Kidney (tissue), 22 donors: ENCODE measurements around the gene UHMK1. TPM values are rescaled to one million over a fixed set of nuclear protein-coding genes. Genes with fewer than 3 reads are reported as not detected.
"Not testable (repeated sequence)": the region's sequence is repeated elsewhere in the genome, so short reads cannot be mapped to it uniquely, and the experiment has no call there.

Experiments
- DNase-seq, 5 donors: peaks; one replicate each; pipeline ENCODE4 v3.0.0-alpha.2; 2013 to 2020
- FAIRE-seq: peaks from 2 replicates; lab custom pipeline; 2012; peaks lifted over from hg19 to GRCh38; lab: Jason Lieb, UNC
- H3K27ac ChIP-seq, 2 donors: one replicate each; pipeline ENCODE4 v1.7.0; 2013; ENCODE audit warnings: low read depth in 2 of 2, low read length in 2 of 2, inconsistent platforms in 1 of 2
- H3K27me3 ChIP-seq: one replicate; pipeline ENCODE4 v1.7.1; 2013; ENCODE audit warnings: low read length, inconsistent platforms; ENCODE audit not compliant: control insufficient read depth, insufficient read depth
- H3K36me3 ChIP-seq, 3 donors: one replicate each; pipeline versions ENCODE4 v1.7.0 to v1.7.1; 2013; ENCODE audit warnings: low read length in 3 of 3, control low read depth in 1 of 3, inconsistent platforms in 1 of 3; ENCODE audit not compliant: insufficient read depth in 3 of 3, control insufficient read depth in 2 of 3
- H3K4me1 ChIP-seq, 3 donors: one replicate each; pipeline versions ENCODE4 v1.7.0 to v1.7.1; 2013; ENCODE audit warnings: low read length in 3 of 3, inconsistent platforms in 1 of 3, low read depth in 1 of 3; ENCODE audit not compliant: control insufficient read depth in 2 of 3, insufficient read depth in 2 of 3
- H3K4me3 ChIP-seq, 3 donors: one replicate each; pipeline versions ENCODE4 v1.7.0 to v1.8.1; 2013; ENCODE audit warnings: low read length in 3 of 3, control low read depth in 1 of 3, inconsistent platforms in 1 of 3
- H3K9ac ChIP-seq, 3 donors: one replicate each; pipeline versions ENCODE4 v1.7.0 to v1.7.1; 2013; ENCODE audit warnings: low read length in 3 of 3, control low read depth in 1 of 3, inconsistent platforms in 1 of 3
- H3K9me3 ChIP-seq, 3 donors: one replicate each; pipeline versions ENCODE4 v1.7.0 to v1.7.1; 2013; ENCODE audit warnings: low read length in 3 of 3, control low read depth in 1 of 3, inconsistent platforms in 1 of 3; ENCODE audit not compliant: control insufficient read depth in 2 of 3, insufficient read depth in 1 of 3
- intact Hi-C: fragments of 100-400 bp; cut with DNase I; formaldehyde crosslinking; loops from one replicate; pipeline ENCODE4 v1.11.1; 2022
- long read RNA-seq, 10 donors: library from polyadenylated mRNA in 1 of 10; unstranded in 1 of 10; transcript quantifications; one replicate each; pipeline ENCODE4 v2.0.0 and lab custom pipeline, GENCODE V29; 2021 to 2026
- polyA plus RNA-seq: library from polyadenylated mRNA; stranded (reverse); fragments of 350-450 nt; fragmentation: Illumina TruSeq; extraction: RNeasy Lipid Tissue Mini Kit (QIAGEN cat#74804); gene quantifications from one replicate; pipeline ENCODE4 v1.2.3, GENCODE V29; 2014; ENCODE audit warnings: low read depth, low replicate concordance; ENCODE audit not compliant: insufficient read depth
- total RNA-seq: library from RNA; stranded (reverse); fragmentation: NEBNext Ultra II Directional; extraction: Animal tissue kit (Norgen Biotek cat#: 25700); gene quantifications from one replicate; pipeline ENCODE4 v1.2.1, GENCODE V29; 2021
- TF ChIP-seq, protein P1 (sequence below): IDR thresholded peaks from 3 replicates; pipeline ENCODE4 v1.5.1; 2012; ENCODE audit warnings: mild to moderate bottlenecking, moderate library complexity, borderline replicate concordance; ENCODE audit not compliant: insufficient read depth; ENCODE audit errors: extremely low read depth
- donor health status: control.
- donor health status: control.
- donor health status: control.
- donor health status: control.
- donor health status: control.
- donor health status: DM: yes; HTN: yes; CAD: no.
- donor health status: Normal renal cell carcinoma (clear cell type).

Gene UHMK1, protein sequence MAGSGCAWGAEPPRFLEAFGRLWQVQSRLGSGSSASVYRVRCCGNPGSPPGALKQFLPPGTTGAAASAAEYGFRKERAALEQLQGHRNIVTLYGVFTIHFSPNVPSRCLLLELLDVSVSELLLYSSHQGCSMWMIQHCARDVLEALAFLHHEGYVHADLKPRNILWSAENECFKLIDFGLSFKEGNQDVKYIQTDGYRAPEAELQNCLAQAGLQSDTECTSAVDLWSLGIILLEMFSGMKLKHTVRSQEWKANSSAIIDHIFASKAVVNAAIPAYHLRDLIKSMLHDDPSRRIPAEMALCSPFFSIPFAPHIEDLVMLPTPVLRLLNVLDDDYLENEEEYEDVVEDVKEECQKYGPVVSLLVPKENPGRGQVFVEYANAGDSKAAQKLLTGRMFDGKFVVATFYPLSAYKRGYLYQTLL
- total RNA-seq = 49.4 TPM
- 15.7 TPM for polyA plus RNA-seq
- long read RNA-seq, donor 1, full-length matches to known transcripts = 1 of 1 reads
- long read RNA-seq, donor 1, partial matches to known transcripts = 0 of 1 reads
- long read RNA-seq, donor 1, other reads (novel, unspliced or antisense) = 0 of 1 reads
- long read RNA-seq, donor 2, full-length matches to known transcripts = 7 of 7 reads
- long read RNA-seq, donor 2, partial matches to known transcripts = 0 of 7 reads
- long read RNA-seq, donor 2, other reads (novel, unspliced or antisense) = 0 of 7 reads
- long read RNA-seq, donor 3, full-length matches to known transcripts = 3 of 3 reads
- long read RNA-seq, donor 3, partial matches to known transcripts = 0 of 3 reads
- long read RNA-seq, donor 3, other reads (novel, unspliced or antisense) = 0 of 3 reads
- long read RNA-seq, donor 4, full-length matches to known transcripts = 9 of 9 reads
- long read RNA-seq, donor 4, partial matches to known transcripts = 0 of 9 reads
- long read RNA-seq, donor 4, other reads (novel, unspliced or antisense) = 0 of 9 reads
- long read RNA-seq, donor 5, full-length matches to known transcripts = 1 of 1 reads
- long read RNA-seq, donor 5, partial matches to known transcripts = 0 of 1 reads
- long read RNA-seq, donor 5, other reads (novel, unspliced or antisense) = 0 of 1 reads
- long read RNA-seq, donor 6, full-length matches to known transcripts = 1 of 1 reads
- long read RNA-seq, donor 6, partial matches to known transcripts = 0 of 1 reads
- long read RNA-seq, donor 6, other reads (novel, unspliced or antisense) = 0 of 1 reads
- long read RNA-seq, donor 7, full-length matches to known transcripts = 36 of 44 reads
- long read RNA-seq, donor 7, partial matches to known transcripts = 4 of 44 reads
- long read RNA-seq, donor 7, other reads (novel, unspliced or antisense) = 4 of 44 reads
- long read RNA-seq, donor 8, full-length matches to known transcripts = 1 of 1 reads
- long read RNA-seq, donor 8, partial matches to known transcripts = 0 of 1 reads
- long read RNA-seq, donor 8, other reads (novel, unspliced or antisense) = 0 of 1 reads
- long read RNA-seq, donor 9 = 0 reads
- long read RNA-seq, donor 10, full-length matches to known transcripts = 6 of 6 reads
- long read RNA-seq, donor 10, partial matches to known transcripts = 0 of 6 reads
- long read RNA-seq, donor 10, other reads (novel, unspliced or antisense) = 0 of 6 reads

DNA sequence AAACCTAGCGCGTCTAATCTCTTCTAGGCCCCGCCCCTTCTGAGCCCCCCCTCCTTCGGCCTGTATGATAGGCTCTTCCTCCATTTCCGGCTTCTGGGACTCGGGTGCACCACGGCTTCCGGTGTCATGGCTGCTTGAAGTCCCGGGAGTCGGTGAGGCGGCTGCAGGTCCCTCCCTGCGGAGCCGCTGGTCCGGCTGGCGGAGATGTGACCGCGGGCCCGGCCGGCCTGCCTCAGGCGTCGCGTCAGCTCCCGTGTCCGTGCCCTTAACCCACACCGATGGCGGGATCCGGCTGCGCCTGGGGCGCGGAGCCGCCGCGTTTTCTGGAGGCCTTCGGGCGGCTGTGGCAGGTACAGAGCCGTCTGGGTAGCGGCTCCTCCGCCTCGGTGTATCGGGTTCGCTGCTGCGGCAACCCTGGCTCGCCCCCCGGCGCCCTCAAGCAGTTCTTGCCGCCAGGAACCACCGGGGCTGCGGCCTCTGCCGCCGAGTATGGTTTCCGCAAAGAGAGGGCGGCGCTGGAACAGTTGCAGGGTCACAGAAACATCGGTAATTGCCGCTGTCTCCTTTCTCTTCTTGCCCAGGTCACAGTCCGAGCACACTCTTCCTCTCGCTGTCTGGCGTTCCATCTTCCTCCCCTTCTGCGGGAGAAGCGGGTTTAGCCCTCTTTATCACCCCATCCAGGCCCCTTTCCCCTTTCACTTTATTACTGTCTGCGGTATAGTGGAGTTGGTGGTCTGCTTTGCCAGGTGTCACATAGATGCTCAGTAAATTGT, at the start of gene UHMK1:
TSS of gene UHMK1 (plus strand) at position 96 of the 773 bp plus-strand sequence. CDS start at position 279, 183 bp downstream.
- H3K27ac ChIP-seq = peak within 1 kb of the TSS; percentile 67 to 92
- no peaks in the 10 kb centered on the region for H3K9me3 ChIP-seq
- H3K4me1 ChIP-seq = peaks cover 0 to 3% (median 0%) of the 10 kb centered on the region in 3 donors
- H3K27me3 ChIP-seq = no peaks in the 10 kb centered on the region
- intact Hi-C loops = no loop called here
- DNase-seq = peak; percentile 93 to 98 (median 96)
- H3K36me3 ChIP-seq = peaks cover 0 to 11% (median 3%) of the 10 kb centered on the region in 3 donors
- peak within 1 kb of the TSS; percentile 74 to 98 (median 94) for H3K9ac ChIP-seq
- peak within 1 kb of the TSS; percentile 80 to 94 (median 91) for H3K4me3 ChIP-seq
- TF ChIP-seq, protein P1, sequence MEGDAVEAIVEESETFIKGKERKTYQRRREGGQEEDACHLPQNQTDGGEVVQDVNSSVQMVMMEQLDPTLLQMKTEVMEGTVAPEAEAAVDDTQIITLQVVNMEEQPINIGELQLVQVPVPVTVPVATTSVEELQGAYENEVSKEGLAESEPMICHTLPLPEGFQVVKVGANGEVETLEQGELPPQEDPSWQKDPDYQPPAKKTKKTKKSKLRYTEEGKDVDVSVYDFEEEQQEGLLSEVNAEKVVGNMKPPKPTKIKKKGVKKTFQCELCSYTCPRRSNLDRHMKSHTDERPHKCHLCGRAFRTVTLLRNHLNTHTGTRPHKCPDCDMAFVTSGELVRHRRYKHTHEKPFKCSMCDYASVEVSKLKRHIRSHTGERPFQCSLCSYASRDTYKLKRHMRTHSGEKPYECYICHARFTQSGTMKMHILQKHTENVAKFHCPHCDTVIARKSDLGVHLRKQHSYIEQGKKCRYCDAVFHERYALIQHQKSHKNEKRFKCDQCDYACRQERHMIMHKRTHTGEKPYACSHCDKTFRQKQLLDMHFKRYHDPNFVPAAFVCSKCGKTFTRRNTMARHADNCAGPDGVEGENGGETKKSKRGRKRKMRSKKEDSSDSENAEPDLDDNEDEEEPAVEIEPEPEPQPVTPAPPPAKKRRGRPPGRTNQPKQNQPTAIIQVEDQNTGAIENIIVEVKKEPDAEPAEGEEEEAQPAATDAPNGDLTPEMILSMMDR = no peak
- no peak for FAIRE-seq

DNA sequence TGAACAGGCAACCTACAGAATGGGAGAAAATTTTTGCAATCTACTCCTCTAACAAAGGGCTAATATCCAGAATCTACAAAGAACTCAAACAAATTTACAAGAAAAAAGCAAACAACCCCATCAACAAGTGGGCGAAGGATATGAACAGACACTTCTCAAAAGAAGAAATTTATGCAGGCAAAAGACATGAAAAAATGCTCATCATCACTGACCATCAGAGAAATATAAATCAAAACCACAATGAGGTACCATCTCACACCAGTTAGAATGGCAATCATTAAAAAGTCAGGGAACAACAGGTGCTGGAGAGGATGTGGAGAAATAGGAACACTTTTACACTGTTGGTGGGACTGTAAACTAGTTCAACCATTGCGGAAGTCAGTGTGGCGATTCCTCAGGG, 43.3 kb upstream of the UHMK1 start:
- H3K27ac ChIP-seq, H3K4me3 ChIP-seq, H3K36me3 ChIP-seq, H3K4me1 ChIP-seq, H3K9me3 ChIP-seq, H3K9ac ChIP-seq, FAIRE-seq, H3K27me3 ChIP-seq, DNase-seq, intact Hi-C loops: not testable (repeated sequence)

DNA sequence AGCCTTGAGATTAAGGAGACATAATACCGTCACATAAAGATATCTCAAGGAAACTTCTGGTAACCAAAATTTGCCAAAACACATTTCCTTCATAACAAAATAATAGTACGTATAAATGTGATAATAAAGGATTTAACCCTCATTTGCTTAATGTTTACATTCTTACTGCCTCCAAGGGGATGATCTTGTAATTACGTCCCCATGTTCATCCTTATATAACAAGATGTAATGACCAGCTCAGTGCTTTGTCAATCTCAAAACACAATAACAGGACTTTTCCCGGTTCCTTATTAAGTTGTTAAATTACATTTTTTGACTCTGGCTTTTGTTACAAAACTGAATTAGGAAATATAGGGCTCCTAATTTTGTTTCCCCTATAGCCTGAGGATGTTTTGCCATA, 41.3 kb upstream of the UHMK1 start:
- Histone ChIP-seq H3K36me3 (no peaks in the 10 kb centered on the region), H3K9ac (no peak overlapping the region), H3K27ac (no peak overlapping the region), H3K9me3 (no peaks in the 10 kb centered on the region), H3K27me3 (no peaks in the 10 kb centered on the region), H3K4me3 (no peak overlapping the region), H3K4me1 (no peaks in the 10 kb centered on the region)
- no peak for FAIRE-seq
- DNase-seq = no peak
- intact Hi-C loops = no loop called here
- TF ChIP-seq, protein P1 = no peak
